GM21737 (cell line): ENCODE measurements around the gene FHIT.

Source experiments
- ATAC-seq: cut with Tn5 transposase; IDR thresholded peaks from one replicate; pipeline ENCODE4 v1.9.1; 2021; ENCODE audit warnings: mild to moderate bottlenecking, moderate library complexity; ENCODE audit not compliant: unreplicated experiment

Gene FHIT

DNA sequence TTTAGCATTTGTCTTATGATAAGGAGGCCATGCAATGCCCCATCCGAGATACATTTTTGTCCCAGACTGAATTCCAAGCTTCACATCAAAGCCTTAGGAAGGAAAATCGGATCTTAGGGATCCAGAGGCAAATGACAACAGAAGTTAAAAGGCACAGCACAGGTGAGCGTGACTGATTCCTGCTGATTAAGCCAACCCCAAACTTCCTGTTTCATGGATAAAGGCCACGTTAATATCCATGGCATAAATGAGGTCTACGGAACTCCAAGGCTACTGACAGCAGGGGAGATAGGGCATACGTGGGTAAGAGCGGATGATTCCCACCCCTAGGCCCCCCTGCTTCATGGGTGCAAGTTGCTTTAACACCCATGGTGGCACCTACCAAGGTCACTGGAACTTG lies 471.6 kb downstream of the FHIT start:
- ATAC-seq = no peak

DNA sequence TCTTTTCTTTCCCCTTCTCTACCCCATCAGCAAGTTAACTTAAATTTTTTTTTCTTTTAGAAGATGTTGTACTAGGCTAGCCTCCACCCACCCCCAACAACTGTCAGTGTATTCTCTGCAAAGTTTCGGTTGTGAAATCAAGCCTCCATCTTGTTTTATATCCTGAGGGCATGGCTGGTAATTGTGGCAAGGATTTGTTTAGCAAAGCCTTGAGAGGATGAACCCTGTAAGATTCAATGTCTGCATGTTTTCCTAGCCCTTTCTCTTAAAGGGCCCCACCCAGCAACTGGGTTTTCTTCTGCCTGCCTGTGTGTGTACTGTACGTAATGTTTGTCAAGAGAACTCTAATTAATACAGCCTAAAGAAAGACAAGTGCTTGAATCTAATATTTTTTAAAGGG lies 475.3 kb downstream of the FHIT start:
- ATAC-seq = no peak

DNA sequence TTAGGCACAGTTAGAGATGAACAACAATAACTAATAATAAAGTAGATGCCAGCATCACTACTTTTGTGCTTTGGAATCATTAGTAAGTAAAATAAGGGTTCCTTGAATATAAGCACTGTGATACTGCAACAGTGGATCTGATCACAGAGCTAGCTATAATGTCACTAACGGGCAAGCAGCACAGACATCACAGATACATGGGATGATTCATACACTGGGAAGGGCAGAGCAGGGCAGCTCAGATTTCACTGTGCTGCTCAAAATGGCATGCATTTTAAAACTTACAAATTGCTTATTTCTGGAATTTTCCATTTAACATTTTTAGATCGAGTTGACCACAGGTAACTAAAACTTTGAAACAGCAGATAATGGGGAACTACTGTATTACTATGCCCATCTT lies 476.6 kb downstream of the FHIT start:
- no peak for ATAC-seq

DNA sequence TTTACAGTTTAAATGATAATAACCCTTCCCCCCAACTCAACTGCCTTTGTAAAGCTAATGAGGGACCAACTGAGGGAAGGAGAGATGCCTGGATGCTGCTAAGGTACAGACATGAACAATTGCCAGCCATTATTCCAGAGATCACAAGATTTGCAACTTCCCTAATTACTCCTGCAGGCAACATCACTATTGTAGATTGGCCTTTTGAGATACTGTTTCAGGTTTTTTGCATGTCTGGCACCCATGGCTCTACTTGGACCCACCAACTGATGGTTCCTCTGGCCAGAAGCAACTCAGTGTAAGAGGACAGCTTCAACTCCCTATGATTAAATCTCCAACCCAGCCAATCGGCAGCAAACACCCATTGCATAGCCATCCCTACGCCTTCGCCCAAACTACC lies 478.7 kb downstream of the FHIT start:
- no peak for ATAC-seq

DNA sequence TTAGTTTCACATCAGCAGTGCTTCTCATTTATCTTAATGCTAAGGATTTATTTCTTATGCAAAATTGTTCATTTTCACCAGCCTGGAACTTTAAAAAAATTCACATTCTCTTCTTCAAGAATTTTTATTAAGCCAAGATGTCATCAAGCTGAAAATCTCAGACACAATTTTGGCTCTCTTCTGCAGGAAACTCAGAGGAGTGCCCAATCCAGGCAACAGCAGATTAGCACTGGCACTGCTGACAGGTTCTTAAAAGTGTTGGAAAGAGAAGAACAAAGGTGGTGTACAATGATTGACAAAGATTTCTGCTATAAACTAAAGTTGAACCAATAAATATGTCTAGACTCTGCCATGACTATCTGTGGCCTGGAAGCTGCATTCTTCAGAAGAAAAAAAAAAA lies 479.5 kb downstream of the FHIT start:
- no peak for ATAC-seq

DNA sequence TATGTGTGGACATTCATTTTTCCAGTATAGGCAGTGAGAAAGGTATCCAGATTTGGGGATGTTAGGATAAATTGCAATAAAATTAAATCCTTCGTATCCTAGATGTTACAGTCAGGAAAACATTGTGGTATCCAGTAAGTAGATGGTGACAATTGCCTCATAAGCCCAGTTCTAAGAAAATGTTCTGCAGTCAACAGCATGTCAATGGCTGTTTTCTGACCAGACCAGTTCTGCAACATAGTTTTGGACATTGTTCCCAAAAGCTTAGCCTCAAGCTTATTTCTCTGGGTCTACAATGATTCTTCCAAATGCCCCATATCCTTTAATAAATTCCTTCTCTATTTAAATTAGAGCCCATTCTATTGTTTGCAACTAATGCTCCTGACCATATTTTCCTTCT lies 480.7 kb downstream of the FHIT start:
- no peak for ATAC-seq

DNA sequence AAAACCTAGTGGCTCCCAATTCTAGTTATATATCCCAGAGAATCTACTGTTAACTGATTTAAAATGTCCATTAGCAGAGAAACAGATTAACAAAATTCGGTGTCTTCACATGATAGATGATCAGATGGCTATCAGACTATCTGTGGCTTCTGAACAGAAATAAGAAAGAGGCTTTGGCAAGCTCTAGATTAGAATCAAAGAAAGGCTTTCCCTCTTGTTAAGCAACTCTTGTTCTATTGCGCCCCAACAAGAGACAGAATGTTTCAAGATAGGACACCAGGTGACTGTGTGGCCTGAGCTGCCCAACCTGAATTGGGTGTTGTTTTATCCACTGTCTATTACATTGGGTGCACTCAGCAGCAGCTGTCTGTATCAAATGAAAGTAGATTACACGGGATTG lies 483.7 kb downstream of the FHIT start:
- ATAC-seq = no peak

DNA sequence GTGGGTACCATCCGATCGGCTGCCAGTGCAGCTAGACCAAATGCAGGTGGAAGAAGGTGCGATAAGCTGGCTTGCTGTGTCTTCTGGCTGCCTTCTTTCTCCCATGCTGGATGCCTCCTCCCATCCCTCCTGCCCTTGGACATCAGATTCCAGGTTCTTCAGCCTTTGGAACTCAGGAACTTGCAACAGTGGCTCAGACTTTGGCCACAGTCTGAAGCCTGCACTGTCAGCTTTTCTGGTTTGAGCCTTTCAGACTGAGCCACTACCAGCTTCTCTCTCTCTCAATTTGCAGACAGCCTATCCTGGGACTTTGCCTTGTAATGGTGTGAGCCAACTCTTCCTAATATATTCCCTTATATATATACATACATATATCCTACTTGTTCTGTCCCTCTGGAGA lies 485.5 kb downstream of the FHIT start:
- no peak for ATAC-seq

DNA sequence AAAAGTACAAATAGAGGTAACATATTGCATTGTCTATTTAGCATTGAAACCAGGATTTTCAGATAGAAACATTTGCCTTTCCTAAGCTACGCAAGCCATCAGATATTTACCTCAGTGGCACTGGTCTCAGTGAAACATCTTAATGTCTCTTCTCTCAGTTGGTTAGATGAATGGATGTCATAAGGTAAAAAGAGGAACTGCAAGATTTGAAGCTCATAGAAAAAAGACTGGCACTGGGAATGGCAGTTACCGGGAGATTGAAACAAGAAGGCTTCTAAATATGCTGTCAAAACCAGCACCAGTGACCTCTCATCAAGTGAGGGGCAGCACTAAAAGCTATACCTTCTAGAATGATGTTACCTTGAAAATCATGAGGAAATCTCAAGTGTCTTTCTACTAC lies 486.4 kb downstream of the FHIT start:
- no peak for ATAC-seq

DNA sequence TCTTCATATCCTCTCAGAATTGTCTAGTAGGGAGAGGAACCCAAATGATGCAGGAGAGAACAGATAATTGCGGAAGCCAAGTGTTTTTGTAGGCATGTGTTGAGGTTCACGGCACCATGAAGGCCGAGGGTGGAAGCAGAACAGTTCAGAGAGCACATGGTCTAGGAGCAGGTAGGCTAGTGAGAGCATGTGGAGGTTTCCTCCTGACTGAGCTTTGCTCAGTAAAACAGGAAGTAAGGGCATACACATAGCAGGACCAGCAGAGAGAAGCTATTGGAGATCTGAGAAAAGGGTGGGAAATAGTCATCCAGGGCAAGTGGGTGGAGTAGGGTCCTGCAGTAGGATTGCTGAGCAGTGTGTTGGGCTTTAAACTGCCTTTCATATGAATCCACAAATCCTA lies 491.1 kb downstream of the FHIT start:
- no peak for ATAC-seq

DNA sequence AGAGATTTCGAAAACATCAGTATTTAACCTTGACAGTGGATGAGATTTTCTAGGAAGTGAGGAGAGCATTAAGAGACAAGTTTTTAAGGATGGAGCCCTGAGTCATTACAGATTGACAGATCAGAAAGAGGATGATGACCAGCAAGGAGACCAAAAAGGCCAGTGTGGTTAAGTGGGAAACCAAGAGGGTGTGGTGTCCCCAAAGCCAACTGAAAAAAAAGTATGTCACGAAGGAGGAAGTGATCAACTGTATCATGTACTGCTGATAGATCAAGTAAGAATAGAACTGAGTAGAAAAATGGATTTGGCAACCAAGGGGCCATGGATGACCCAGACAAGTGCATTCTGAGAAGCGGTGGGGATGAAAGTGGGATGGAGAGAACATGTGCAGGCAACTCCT lies 491.8 kb downstream of the FHIT start:
- no peak for ATAC-seq

DNA sequence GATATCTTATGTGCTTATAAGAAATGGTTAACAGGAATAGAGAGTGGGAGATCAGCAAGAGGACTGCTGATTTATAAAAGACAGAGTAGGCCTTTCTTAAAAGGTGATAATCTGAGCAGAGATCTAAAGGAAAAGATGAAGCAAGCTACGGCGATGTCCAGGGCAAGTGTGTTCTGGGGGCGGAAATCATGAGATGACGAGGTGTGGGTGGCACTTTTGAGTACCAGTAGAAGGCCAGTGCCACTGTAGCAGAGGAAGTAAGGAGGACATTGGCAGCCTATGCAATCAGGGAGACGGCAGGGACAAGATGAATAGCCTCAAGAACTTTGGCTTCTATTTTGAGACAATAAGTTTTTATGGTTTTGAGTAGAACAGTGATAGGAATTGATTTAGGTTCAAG lies 492.4 kb downstream of the FHIT start:
- ATAC-seq = no peak

DNA sequence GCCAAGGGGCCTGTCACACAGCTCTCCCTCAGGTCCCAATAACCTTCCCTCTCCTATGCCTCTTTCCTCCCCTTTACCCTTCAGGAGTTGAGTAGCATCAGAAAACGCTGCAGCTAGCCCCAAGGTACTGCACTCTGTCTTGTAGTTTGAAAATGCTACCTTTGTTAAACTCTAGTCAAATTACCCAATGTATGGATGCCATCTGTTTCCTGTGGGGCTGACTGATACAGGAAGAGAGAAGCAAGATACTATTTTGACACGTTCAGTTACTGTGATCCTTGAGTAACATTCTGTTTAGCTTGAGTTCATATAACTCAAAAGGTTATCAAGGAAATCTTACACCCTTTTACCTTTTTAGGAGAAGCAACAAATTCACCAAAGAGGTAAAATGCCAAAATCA lies 493.1 kb downstream of the FHIT start:
- no peak for ATAC-seq

DNA sequence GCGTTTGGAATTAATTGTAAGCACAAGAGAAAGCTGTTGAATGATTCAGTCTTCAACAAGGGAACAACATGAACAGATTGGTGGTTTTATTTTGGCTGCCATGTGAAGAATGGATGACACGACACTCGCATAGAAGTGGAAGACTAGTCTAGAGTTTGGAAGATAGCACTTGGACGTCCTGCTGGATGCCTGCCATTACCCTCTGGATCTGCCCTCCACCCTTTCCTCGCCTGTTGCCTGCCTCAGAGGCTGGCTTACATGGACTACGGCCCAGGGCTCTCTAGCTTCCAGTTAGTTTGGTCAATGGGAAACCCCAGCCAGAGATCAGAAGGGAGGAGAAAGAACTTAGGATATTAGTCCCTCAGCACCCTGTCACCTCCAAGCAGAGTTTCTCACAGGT lies 493.5 kb downstream of the FHIT start:
- ATAC-seq = no peak

DNA sequence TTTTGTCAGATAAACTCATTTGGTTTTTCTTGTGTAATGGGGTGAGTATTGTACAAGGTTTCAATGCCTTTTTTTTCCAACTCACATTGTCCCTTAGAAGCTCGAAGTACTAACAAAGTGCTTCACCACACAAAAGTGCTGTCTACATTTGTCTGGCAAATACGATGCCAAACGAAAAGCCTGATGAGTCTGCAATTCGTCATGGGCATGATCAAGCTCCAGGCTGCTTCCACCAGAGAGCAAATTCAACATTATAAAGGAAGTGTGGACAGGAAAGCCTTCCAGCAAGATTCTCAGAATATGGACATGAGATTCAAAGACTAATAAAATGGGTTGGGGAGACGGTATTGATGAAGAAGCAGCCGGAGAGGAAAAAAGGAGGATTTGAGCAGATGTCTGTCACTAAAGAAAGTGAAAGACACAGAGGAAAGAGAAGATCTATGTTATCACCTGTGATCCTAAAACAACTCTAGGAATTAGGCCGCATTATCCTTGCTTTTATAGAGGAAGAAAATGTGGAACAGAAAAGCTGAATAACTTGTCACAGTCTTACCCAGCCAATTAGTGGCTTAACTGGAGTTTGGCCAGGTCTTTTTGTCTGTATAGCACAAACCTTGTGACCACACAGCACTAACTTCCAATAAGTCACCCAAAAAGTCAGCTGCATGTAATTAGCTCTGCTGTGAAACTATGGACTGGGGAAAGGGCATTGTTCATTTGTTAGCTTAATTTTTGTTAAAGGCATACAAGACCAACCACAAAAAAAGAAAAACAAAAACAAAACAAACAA lies 494.8 kb downstream of the FHIT start:
- ATAC-seq = no peak

DNA sequence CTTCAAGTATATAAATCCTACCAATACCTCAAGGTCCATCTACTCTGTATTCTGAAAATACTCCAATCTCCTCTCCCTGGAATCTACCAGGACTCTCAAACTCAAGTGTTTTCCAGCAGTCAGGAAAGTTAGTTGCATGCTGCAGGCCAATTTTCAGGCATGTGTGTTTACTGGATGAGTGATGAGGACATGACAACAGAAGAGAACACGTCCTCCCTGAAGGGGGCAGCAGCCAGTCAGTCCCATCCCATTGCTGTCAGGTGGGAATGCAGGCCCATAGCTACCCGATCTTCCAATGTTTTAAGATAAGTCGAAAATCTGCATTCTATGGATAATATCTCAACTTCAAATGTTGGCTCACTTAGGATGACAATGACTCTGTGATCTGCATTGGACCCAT lies 496.2 kb downstream of the FHIT start:
- ATAC-seq = no peak

DNA sequence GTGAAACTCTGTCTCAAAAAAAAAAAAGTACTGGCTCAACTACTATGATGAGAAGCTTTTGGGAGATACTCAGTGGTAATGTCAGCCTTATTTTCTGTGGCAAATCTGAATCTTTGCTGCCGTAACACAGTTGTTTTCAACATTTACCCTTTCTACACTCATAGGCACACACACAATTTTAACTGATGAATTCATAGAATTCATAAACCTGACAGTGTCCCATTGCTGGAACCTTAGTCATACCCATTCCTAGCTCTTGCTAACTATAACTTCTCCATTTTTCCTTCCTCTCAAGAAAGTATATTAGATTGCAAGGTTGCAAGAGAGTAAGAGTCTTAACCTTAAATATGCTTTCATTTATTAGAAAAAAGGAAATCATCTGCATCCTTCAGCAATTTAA lies 496.6 kb downstream of the FHIT start:
- ATAC-seq = no peak

DNA sequence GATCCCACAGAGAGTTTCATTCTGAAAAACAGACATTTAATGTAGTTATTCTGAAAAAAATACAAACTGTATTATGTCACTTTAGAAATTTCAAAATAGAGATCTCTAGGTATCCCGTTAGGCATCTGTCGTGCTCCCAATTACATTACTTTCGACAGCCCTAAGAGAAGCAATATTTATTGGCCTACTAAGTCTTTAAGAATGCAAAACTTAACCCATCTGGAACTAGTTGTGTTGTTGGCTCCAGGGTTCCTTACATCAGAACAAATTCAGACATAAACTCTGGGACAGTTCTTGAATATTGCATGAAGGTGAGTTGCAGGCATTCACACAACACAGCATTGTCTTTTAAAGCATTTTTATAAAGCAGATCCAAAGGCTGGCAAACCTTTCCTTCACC lies 498.4 kb downstream of the FHIT start:
- ATAC-seq = no peak

DNA sequence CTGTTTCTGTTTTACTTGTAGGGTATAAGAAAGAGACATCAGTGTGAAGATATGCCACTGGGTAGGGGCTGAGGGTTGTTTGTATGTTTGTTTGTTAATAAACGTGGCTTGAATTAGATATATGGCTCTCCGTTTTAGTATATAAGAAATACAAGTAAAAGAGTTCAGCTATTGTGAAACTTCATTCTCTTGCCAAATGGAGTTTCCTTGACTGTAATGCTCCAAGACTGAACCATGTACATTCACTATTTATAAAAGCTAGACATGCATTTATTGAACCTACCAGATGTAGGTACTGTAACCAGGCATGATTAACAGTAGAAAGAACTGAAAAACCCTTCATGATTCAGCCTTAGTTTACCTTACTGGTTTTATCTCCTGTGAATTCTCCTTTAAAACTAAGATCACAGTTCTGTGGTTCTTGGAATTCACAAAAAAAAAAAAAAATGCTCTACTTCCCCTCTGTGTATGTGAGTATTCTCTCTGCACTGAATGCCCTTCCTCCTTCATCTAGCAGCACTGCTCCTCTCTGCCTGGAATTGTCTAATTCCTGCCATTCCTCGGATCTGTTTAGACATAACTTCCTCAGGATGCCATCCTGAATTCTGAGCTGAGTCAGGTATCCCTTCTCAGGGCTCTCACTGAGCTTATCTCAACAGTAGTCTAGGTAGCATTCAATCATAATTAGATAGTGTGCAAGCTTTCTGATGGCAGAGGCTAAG lies 504.4 kb downstream of the FHIT start:
- no peak for ATAC-seq

DNA sequence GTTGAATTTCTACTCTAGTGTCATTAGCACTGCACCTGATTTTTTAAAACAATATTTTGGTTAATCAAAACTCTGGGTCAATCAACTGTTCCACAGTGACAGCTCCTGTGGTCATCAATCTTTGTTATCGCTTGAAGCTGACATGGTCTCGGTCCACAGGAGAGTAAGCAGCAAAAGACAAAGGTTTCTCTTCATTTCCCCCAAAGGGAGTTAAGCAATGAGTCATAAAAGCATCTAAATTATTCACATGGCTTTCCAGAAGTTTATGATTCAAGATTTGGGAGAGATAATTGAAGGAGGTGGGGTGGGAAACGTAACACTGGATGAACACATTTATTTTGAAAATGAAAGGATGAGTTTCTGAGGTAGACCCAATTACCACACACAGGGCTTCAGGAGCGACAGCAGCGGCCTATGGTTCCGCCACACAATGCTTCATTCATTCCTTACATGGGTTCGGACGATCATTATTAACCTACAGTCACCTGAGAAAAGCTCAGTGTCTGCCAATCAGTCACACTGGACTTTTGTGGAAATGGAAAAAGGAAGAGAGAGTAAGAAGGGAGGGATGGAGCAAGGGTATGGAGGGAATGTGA lies 505.1 kb downstream of the FHIT start:
- ATAC-seq = no peak

DNA sequence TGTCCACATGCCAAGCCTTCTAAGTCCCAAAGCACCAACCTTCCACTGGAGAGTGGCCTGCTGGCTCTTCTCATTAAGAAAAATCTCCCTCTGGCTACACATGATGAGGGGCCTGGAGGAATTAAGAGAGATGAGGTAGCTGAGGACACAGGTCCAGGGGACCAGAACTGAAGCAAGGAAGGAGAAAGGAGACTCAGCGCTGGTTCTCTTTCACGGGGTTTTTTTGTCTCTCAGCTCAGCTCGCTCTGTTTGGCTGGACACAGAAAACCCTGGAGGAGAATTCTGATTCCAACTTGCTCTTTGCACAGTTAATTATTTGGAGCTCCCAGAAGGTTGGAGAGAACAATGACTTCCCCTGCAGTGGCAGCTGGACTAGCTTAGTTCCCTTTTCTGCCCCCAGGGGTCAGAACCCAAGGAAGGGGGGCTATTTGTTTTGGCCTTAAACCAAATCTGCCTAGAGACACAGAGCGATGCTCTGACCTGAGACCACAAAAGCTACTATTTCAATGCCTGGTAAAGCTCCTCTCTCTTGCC lies 507.6 kb downstream of the FHIT start:
- no peak for ATAC-seq

DNA sequence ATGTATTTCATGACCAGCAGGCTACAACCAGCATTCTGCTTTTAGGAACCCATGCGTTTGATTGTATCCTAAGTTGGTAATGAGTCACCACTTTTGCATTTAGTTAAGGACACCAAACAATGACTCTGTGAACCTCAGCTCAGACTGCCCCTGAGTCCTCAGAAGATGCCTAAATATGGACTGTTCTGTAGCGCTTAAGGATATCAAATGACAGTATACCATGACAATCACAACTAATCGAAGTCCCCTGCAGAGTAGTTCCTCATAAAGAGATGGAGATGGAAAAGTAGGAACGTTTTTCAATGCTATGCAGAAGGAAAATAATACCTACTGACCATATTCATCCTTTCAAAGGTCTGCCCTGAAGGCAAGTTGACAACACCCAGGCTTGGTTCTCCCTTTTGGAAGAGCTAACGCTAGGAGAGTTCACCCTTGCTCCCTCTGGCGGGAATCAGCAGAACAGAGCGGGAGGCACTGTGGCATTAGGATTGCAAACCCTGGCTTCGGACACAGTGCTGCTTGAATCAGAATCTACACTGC lies 508.6 kb downstream of the FHIT start:
- ATAC-seq = no peak
